Gastroesophageal sphincter (tissue), 3 donors: ENCODE data around the gene FBXO42.

Experiments
- POLR2A ChIP-seq, 2 donors: fragments of 450-650 bp; IDR thresholded peaks; one replicate each; pipeline ENCODE4 v1.6.1; 2017; ENCODE audit warnings: antibody characterized with exemption in 2 of 2, mild to moderate bottlenecking in 2 of 2, moderate library complexity in 1 of 2
- POLR2AphosphoS5 ChIP-seq: sonication (generic); formaldehyde crosslinking; IDR thresholded peaks from one replicate; pipeline ENCODE4 v1.6.1; 2017; ENCODE audit warnings: antibody characterized with exemption
- TF ChIP-seq, protein P1 (sequence below), 4 experiments: fragments of 200-600 bp in 2 of 4; fragments of 450-650 bp in 2 of 4; sonication (generic) in 1 of 4; IDR thresholded peaks; one replicate each; pipeline ENCODE4 v1.5.1; 2017 to 2019; ENCODE audit warnings: antibody characterized with exemption in 4 of 4, mild to moderate bottlenecking in 2 of 4, moderate library complexity in 2 of 4

DNA sequence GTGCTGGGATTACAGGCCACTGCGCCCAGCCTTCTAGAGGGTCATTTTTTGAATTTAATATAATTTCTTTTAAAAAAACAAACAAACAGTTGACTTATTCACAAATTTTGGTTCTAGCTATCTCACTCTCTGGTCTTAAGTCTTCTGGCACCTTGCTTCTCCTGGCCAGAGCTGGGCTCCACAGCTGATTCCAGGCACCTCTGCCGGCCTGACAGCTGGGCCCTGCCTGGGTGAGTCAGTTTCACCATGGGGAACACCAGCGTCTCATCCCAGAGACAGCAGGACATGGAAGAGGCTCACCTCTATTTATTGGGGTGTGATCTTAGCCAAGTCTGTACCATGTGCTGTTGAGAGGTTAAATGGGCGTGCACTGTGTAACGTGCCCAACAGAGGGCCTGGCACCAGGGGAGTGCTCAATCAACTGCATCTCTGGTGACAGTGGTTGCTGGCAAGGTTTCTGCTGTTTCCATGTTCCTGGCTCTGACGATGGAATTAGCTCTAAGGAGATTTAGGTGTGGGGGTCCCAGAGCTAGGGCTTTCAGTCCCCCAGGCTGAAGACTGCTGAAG is 116.3 kb downstream of the FBXO42 start:
- TF ChIP-seq POLR2A (IDR thresholded peaks at IDR 0.05) (no peak), POLR2AphosphoS5 (no peak)
- TF ChIP-seq, protein P1, sequence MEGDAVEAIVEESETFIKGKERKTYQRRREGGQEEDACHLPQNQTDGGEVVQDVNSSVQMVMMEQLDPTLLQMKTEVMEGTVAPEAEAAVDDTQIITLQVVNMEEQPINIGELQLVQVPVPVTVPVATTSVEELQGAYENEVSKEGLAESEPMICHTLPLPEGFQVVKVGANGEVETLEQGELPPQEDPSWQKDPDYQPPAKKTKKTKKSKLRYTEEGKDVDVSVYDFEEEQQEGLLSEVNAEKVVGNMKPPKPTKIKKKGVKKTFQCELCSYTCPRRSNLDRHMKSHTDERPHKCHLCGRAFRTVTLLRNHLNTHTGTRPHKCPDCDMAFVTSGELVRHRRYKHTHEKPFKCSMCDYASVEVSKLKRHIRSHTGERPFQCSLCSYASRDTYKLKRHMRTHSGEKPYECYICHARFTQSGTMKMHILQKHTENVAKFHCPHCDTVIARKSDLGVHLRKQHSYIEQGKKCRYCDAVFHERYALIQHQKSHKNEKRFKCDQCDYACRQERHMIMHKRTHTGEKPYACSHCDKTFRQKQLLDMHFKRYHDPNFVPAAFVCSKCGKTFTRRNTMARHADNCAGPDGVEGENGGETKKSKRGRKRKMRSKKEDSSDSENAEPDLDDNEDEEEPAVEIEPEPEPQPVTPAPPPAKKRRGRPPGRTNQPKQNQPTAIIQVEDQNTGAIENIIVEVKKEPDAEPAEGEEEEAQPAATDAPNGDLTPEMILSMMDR (IDR thresholded peaks at IDR 0.05), result peak in 1 of 4 experiments; percentile 19
